Stomach (tissue), 4 donors: ENCODE measurements around the gene TNS2.
"Not testable (repeated sequence)": the region's sequence is repeated elsewhere in the genome, so short reads cannot be mapped to it uniquely, and the experiment has no call there.

Source experiments
- EP300 ChIP-seq: sonication (generic); formaldehyde crosslinking; IDR thresholded peaks from one replicate; pipeline ENCODE4 v1.6.1; 2017; ENCODE audit warnings: antibody characterized with exemption
- POLR2A ChIP-seq, 4 donors: fragments of 450-650 bp; IDR thresholded peaks; one replicate each; pipeline ENCODE4 v1.6.1; 2016; ENCODE audit warnings: antibody characterized with exemption in 4 of 4, control low read depth in 2 of 4, mild to moderate bottlenecking in 1 of 4, moderate library complexity in 1 of 4
- TF ChIP-seq, protein P1 (sequence below), 7 experiments: fragments of 450-650 bp in 4 of 7; fragments of 200-600 bp in 3 of 7; sonication (generic) in 3 of 7; IDR thresholded peaks; one replicate each; pipeline ENCODE4 v1.5.1; 2016 to 2019; ENCODE audit warnings: antibody characterized with exemption in 7 of 7, control low read depth in 2 of 7, mild to moderate bottlenecking in 1 of 7

DNA sequence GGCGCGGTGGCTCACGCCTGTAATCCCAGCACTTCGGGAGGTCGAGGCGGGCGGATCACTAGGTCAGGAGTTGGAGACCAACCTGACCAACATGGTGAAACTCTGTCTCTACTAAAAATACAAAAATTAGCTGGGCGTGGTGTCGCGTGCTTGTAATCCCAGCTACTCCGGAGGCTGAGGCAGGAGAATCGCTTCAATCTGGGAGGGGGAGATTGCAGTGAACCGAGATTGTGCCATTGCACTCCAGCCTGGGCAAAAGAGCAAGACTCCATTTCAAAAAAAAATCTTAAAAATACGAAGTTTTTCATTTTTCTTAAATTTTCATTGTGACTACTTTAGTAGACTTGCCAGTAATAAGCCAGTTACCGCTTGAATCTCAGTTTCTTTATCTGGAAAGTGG lies 41.1 kb upstream of the TNS2 start:
- not testable (repeated sequence) for TF ChIP-seq POLR2A (IDR thresholded peaks at IDR 0.05); EP300
- TF ChIP-seq, protein P1, sequence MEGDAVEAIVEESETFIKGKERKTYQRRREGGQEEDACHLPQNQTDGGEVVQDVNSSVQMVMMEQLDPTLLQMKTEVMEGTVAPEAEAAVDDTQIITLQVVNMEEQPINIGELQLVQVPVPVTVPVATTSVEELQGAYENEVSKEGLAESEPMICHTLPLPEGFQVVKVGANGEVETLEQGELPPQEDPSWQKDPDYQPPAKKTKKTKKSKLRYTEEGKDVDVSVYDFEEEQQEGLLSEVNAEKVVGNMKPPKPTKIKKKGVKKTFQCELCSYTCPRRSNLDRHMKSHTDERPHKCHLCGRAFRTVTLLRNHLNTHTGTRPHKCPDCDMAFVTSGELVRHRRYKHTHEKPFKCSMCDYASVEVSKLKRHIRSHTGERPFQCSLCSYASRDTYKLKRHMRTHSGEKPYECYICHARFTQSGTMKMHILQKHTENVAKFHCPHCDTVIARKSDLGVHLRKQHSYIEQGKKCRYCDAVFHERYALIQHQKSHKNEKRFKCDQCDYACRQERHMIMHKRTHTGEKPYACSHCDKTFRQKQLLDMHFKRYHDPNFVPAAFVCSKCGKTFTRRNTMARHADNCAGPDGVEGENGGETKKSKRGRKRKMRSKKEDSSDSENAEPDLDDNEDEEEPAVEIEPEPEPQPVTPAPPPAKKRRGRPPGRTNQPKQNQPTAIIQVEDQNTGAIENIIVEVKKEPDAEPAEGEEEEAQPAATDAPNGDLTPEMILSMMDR (IDR thresholded peaks at IDR 0.05), result not testable (repeated sequence)
